Fibroblast of skin of abdomen (primary cell): ENCODE results near the gene SLC40A1.

Experiments used
- DNase-seq: peaks from one replicate; pipeline ENCODE4 v3.0.0-alpha.2; 2013

Gene SLC40A1

GRCh38 chr2:189599245-189599644 lies 18.7 kb upstream of the SLC40A1 start:
- DNase-seq, result no peak

GRCh38 chr2:189595417-189595816 lies 14.8 kb upstream of the SLC40A1 start:
- no peak for DNase-seq

- no peak for DNase-seq
Measured at GRCh38 chr2:189594305-189594704, 13.7 kb upstream of the SLC40A1 start.

DNA sequence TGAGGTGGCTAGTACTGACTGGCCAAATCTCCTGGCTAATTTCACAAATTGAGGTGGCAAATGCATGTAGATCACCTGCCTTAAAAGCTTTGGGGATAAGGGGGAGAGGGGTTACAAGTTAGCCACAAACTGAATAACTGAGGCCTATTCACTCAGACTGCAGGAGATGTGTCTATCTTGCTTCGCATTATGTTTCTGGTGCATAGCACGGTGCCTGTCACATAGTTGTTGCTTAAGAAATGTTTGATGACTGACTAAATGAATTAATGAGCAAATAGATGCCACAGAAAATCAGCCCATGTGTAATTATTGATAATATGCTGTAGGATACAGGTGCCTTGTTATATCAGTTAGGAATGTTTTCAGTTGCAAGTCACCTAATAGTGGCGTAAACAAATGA lies 12.5 kb upstream of the SLC40A1 start:
- no peak for DNase-seq

DNA sequence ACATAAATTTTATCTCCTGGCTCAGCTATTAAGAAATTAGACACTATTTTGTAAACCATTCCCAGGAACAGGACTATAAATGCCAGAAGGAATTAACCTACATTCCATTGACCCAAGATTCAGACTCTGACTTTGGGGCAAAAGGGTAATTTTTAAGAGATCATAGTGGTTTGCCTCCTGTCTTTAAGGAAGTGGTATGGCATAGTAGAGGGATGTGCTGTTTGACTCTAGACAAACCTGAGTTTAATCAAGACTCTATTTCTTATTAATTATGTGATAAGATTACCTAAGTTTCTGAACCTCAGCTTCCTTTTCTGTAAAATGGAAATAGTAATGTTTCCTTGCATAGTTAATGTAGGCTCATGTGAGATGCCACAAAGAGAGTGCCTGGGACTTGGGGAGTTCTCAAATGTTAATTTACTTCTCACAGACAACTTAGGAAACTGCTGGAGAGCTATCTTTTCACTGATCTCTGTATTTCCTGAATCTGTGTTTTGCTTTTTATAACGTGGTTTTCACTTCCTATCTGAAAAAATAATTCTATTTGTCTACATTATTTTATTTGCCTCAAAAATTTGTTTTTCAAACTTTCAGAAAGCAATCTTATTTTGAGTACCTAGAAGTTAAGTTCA lies 11.9 kb upstream of the SLC40A1 start:
- DNase-seq, result no peak

GRCh38 chr2:189587780-189588179 lies 7.2 kb upstream of the SLC40A1 start:
- no peak for DNase-seq

DNA sequence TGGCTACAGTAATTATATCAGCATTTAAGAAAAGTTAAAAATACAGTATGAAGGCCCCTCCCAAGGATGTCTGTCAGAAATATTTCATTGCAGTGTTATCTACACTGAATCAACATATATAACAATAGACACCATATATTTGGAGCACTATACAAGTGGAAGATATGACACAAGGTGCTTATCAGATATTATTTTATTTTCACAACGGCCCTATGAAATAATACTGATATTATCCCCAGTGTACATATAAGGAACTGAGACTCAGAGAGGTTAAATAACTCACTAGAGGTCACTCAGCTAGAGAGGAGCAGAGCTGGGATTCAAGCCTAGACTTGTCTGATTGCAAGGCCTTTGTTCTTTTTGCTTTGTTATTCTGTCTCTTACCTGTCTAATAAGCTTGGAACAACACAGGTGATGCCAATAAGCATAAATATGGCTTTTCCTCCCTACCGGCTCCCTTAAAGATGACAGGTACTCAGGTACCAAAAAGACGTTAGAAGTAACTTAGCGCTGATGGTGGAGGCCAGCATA lies 4.7 kb upstream of the SLC40A1 start:
- DNase-seq, result no peak

- DNase-seq, result no peak
Measured at GRCh38 chr2:189584686-189585085, 4.1 kb upstream of the SLC40A1 start.

- no peak for DNase-seq
Measured at GRCh38 chr2:189583227-189584198, 2.9 kb upstream of the SLC40A1 start.

DNA sequence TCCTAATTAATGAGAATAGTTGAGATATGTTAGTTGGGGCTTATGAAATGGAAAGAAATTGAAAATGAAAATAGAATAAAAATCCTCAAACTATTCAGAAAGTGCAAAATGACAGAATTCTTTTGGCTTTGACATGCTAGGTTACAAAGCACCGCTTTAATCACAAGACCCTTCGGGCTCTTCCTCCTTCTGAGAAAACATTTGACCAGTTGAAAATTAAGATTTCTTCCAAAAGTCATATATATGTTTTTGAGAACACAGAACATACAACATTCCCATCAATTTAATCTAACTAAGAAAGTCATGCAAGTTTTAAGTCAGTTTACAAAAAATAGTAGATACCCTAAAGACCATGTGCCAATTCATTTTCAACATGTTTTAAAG lies 2.2 kb upstream of the SLC40A1 start:
- no peak for DNase-seq

DNA sequence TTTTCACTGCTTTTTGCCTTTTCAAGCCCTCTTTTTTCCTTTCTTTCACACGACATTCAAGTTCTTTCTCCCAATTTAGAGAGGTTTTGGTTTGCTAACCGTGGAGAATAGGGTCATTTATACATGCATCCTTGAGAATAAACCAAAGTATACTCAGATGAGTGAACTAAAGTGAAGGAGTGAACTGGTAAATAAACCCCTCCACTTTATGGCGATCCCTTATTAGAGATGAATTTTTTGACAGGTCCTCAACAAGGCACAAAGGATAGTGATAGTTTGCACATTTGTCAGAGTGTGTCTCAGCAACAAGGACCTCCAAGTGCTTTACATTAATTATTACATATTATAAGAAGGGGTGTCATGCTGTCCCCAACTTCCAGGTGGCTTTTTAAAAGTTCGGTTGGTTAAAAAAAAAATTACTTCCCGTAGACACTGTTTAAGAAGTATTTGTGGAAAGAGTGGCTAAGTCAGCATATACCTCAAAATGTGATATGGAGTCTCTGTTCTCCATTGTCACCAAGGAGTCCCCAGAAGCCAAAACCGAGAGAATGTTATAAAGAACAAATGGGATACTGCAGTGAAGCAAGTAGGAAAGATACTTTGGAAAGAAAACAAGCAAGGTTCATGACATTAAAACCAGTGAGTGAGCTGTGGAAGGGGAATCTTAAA lies 1.7 kb upstream of the SLC40A1 start:
- DNase-seq, result no peak

DNA sequence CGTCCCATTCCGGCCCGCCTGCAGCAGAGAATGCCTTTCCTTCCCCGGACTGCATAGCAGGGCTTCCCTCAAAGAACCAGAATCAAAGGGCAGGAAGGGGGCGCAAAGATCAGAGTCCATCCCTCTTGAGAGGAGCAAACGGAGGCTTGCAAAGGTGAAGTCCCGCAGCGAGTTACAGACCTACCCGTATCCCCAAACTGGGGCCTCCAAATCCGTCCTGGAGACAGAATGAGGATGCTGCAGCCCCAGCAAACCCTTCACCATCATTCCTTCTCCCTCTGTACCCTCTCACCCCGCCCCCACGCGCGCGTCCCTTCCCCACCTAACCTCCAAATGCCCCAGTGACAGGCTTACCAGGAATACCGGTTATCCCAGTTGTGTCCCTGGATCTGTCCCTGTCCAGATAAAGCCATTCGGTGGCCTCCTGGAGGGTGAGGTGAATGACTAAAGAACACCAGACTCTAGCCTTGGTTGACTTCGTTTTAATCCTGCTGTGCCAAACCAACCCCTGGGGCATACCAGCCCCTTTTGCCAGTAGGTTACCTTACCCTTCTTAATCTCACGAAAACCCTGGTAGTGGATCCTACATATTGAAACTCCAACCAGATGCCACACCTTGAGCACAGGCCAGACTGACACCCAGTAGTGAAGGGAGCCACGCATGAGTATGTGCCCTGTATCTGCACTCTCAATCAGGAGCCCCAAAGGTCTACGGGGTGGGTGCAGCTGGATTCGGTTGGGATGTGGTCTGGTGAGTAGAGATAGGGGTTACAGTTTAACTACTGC lies 961 bp upstream of the SLC40A1 start:
- DNase-seq, result no peak

DNA sequence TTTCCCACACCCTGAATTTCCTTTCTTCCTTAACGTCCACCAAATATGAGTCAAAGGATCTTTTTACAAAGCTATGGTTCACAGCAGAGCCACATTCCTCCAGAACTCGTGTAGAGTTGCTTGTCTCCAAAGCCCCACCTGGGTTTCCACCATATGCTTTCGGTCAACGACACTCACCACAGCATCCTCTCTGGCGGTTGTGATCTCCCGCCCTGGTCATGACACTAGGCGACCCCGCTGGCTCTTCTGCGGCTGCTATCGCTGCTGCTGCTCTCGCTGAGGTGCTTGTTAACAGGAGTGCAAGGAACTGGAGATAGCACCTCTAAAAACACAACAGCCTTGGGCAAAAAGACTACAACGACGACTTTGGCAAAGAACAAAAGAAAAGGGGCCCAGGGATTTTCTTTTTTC lies 340 bp downstream of the SLC40A1 start:
- DNase-seq, result no peak

DNA sequence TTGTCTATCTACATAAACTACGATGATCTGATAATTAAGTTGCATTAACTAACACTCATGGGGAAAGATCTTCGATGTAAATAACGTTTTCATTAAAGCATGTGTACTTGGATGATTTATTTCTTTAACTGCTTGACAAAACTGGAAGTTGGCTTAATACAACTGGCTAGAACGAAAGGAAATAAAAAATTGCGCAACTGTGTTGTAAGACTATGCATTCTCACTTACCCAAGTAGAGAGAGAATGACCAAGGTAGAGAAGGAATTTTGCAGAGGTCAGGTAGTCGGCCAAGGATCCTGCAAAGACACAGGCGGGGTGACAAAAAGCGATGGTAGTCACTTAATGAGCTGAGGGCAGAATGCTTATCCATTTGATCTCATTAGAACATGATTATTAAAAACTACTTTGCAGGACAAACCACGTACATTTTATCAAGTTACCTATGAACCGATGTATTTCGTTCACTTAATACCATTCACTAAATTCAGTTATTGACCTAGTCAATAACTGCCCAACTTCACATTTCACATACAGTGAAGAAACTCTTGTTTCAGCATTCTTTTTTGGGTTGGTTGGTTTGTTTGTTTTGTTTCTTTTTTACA lies 900 bp downstream of the SLC40A1 start:
- DNase-seq, result no peak

DNA sequence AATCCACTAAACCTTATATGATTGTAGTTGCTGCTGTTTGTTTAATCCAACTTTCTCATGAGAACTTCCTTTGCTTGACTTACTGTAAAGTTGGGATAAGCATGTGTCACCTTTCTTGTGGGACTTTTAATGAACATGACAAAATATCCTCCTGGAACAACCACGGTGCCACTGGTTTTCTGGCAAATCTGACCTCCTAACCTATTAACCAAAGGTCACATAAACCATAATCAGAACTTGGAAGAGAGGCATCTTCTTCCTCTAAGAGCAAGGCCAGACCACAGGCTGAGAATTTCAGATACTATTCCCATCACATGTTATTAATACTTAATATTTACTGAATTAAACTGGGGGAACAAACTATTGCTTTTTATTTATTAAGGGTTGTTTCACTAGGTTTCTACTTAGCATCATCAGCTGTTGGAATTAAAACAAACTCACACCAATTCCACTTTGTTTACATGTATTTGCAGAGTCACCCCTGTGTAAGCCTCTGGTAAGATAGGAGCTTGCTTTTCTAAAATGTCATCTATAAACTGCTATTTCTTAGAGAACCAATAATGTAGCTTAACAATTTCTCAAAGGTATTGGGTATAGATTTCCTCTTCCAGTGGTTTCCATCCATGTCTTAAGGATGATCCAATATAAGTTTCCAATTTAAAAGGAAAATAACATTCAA lies 2.2 kb downstream of the SLC40A1 start:
- no peak for DNase-seq

DNA sequence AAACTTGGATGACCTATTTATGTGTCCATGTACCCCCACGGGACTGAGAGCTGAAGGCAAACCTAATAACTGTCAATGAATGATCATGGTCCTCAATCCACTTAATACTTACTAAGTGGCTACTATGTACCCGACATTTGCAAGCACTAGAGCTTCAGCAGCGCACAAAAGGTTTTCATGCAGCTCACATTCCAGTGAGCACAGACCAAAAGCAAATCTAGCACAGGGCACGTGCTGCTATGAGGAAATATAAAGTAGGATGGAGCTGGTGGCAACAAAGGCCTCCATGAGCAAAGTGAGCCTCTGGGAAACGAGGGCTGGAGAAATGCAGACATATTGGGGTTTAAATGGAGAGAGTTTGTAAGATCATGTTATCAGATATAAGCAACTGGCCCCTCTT lies 3.5 kb downstream of the SLC40A1 start:
- no peak for DNase-seq

GRCh38 chr2:189576396-189576795 lies 4.2 kb downstream of the SLC40A1 start:
- DNase-seq, result no peak

DNA sequence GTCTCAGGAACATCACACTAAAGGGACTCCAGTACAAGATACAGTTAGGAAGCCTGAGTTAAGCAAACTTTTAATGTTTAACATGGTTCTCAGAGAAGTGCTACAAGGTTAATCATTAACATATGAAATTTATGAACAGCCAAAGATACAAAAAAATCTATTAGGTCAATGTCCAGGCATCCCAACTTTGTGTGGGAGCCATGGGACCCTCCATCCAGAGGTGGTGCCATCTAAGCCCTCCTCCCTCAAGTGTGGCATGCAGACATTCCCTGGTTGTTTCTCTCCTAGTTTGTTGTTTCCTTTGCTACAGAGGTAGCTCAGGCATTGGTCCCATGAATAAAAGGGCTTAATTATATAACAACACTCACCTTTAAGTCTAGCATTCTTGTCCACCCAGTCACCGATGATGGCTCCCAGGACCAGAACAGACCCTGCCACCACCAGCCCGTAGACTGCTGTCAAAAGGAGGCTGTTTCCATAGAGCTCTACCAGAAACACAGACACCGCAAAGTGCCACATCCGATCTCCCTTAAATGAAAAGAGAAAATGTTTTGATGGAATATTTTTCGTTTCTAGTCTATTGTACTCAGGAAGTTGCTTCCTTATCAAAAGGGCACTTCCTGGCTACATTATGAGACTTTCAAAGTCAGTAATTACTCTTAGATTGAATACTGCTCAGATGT lies 5.7 kb downstream of the SLC40A1 start:
- DNase-seq, result no peak

- peak; percentile 90 for DNase-seq
Measured at GRCh38 chr2:189570570-189571031, 10.0 kb downstream of the SLC40A1 start.

GRCh38 chr2:189569295-189569910 lies 11.2 kb downstream of the SLC40A1 start:
- peak; percentile 31 for DNase-seq
